ENCODE measurements around the gene SORBS1. TPM values are rescaled to one million over a fixed set of nuclear protein-coding genes. Genes with fewer than 3 reads are reported as not detected.

SORBS1 gene
- total and polyA plus RNA-seq, 12 donors: 140 to 1,253 (median 1,042) TPM

GRCh38 chr10:95406651-95407280, 154.4 kb downstream of the SORBS1 start:
- intact Hi-C loops (cut with DNase I): no loop called here
- 45 to 54% methylated on average over 11 of the region's 11 CpGs for WGBS, 2 donors
- peak; percentile 66 to 85 (median 74) for ATAC-seq
- no peaks in the 10 kb centered on the region for H3K9me3 ChIP-seq
- H3K4me1 ChIP-seq: peaks cover 8 to 98% (median 73%) of the 10 kb centered on the region in 9 donors
- TF ChIP-seq, protein P1, sequence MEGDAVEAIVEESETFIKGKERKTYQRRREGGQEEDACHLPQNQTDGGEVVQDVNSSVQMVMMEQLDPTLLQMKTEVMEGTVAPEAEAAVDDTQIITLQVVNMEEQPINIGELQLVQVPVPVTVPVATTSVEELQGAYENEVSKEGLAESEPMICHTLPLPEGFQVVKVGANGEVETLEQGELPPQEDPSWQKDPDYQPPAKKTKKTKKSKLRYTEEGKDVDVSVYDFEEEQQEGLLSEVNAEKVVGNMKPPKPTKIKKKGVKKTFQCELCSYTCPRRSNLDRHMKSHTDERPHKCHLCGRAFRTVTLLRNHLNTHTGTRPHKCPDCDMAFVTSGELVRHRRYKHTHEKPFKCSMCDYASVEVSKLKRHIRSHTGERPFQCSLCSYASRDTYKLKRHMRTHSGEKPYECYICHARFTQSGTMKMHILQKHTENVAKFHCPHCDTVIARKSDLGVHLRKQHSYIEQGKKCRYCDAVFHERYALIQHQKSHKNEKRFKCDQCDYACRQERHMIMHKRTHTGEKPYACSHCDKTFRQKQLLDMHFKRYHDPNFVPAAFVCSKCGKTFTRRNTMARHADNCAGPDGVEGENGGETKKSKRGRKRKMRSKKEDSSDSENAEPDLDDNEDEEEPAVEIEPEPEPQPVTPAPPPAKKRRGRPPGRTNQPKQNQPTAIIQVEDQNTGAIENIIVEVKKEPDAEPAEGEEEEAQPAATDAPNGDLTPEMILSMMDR (IDR thresholded peaks at IDR 0.05): no peak
- no peak overlapping the region for H3K4me3 ChIP-seq
- H3K27ac ChIP-seq: peak overlapping the region; percentile 79 to 97 (median 88)
- no peaks in the 10 kb centered on the region for H3K27me3 ChIP-seq
- peaks cover 0 to 85% (median 14%) of the 10 kb centered on the region in 9 donors for H3K36me3 ChIP-seq
- DNase-seq: peak; percentile 72 to 89

- intact Hi-C loops (cut with DNase I): no loop called here
- ATAC-seq: peak in 2 of 8 donors; percentile 20 to 56
- no peak for DNase-seq
- no peaks in the 10 kb centered on the region for H3K9me3 ChIP-seq
- no peaks in the 10 kb centered on the region for H3K27me3 ChIP-seq
- no peak overlapping the region for H3K4me3 ChIP-seq
- H3K36me3 ChIP-seq: peaks cover 0 to 95% (median 13%) of the 10 kb centered on the region in 9 donors
- TF ChIP-seq, protein P1 (IDR thresholded peaks at IDR 0.05): no peak
- peaks cover 8 to 97% (median 69%) of the 10 kb centered on the region in 9 donors for H3K4me1 ChIP-seq
- H3K27ac ChIP-seq: peak overlapping the region; percentile 68 to 97 (median 88)
- 76 to 98% methylated on average over 2 of the region's 2 CpGs for WGBS, 2 donors
These were observed 155.5 kb downstream of the SORBS1 start for GRCh38 chr10:95405655-95406054.

GRCh38 chr10:95404864-95405263, 156.3 kb downstream of the SORBS1 start:
- intact Hi-C loops (cut with DNase I): no loop called here
- Histone ChIP-seq H3K4me1 (peaks cover 8 to 97% (median 67%) of the 10 kb centered on the region in 9 donors), H3K9me3 (no peaks in the 10 kb centered on the region), H3K27me3 (no peaks in the 10 kb centered on the region), H3K4me3 (no peak overlapping the region), H3K27ac (peak overlapping the region; percentile 68 to 97 (median 88)), H3K36me3 (peaks cover 0 to 95% (median 8%) of the 10 kb centered on the region in 9 donors)
- WGBS, 2 donors: 63 to 71% methylated on average over 1 of the region's 1 CpG
- DNase-seq (no peak), ATAC-seq (no peak)
- TF ChIP-seq, protein P1 (IDR thresholded peaks at IDR 0.05): no peak

DNA sequence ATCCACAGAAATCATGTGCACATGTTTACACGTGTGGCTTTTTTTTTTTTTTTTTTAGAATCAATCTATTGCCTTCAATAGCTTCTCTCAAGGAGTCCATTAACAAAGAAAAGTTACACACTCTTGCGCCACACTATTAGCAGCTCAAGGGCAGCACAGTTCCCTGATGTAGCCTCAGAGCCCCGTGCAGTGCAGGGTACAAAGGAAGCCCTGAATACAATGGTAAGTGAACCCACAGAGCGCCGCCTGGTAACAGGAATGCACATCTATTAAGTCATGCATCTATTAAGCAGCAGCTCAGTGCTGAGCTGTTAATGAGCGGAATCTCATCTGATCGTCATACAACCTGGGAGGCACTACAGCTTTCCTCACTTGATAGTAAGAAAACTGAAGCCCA, 156.7 kb downstream of the SORBS1 start:
- WGBS, 2 donors: 51 to 63% methylated on average over 7 of the region's 7 CpGs
- Histone ChIP-seq H3K27ac (peak overlapping the region; percentile 68 to 97 (median 88)), H3K9me3 (no peaks in the 10 kb centered on the region), H3K4me1 (peaks cover 10 to 97% (median 67%) of the 10 kb centered on the region in 9 donors), H3K4me3 (no peak overlapping the region), H3K27me3 (no peaks in the 10 kb centered on the region), H3K36me3 (peaks cover 0 to 98% (median 8%) of the 10 kb centered on the region in 9 donors)
- intact Hi-C loops (cut with DNase I): no loop called here
- ATAC-seq (peak; percentile 20 to 61 (median 42)), DNase-seq (no peak)
- TF ChIP-seq, protein P1 (IDR thresholded peaks at IDR 0.05): peak in 1 of 9 donors; percentile 23
